Measurements from ENCODE around the gene VHLL. TPM values are rescaled to one million over a fixed set of nuclear protein-coding genes. Genes with fewer than 3 reads are reported as not detected.
"Not testable (repeated sequence)": the region's sequence is repeated elsewhere in the genome, so short reads cannot be mapped to it uniquely, and the experiment has no call there.

Gene VHLL
- total and polyA plus RNA-seq, 3 experiments from 2014 or later = 0.35 TPM; not detected in 2

GRCh38 chr1:156337888-156338179 lies 38.7 kb upstream of the VHLL start:
- no peaks in the 10 kb centered on the region for H3K27me3 ChIP-seq (ENCODE audit: insufficient read depth, low read length, poor library complexity, severe bottlenecking)
- Mint-ChIP-seq H3K36me3 (peaks cover 0 to 40% (median 4%) of the 10 kb centered on the region in 3 donors), H3K9me3 (no peaks in the 10 kb centered on the region), H3K27ac (peak overlapping the region; percentile 91 to 99 (median 98)), H3K27me3 (peaks cover 0 to 3% of the 10 kb centered on the region in 2 donors), H3K4me3 (peak overlapping the region; percentile 90 to 96 (median 94)), H3K4me1 (peaks cover 41 to 47% (median 45%) of the 10 kb centered on the region in 3 donors)
- H3K9me3 ChIP-seq (ENCODE audit: low read length) = no peaks in the 10 kb centered on the region
- ChIA-PET POLR2A (interaction anchor here (0.5 to 0.8 kb wide), 4 partner anchors 11 to 1034 kb away, joined by 3 to 7 read pairs (median 3); no protein-coding TSS in a partner anchor), CTCF (interaction anchor here (0.6 to 0.8 kb wide), 2 partner anchors 48 to 143 kb away, joined by 3 read pairs; no protein-coding TSS in a partner anchor)
- peaks cover 25% of the 10 kb centered on the region for H3K36me3 ChIP-seq (ENCODE audit: insufficient read depth, low read length)
- peak overlapping the region; percentile 89 for H3K4me3 ChIP-seq (ENCODE audit: low read length)
- peaks cover 25% of the 10 kb centered on the region for H3K4me1 ChIP-seq (ENCODE audit: insufficient read depth, low read length)
- peak overlapping the region; percentile 76 for H3K27ac ChIP-seq (ENCODE audit: low read depth, low read length)
- no peak for DNase-seq

- H3K27me3 Mint-ChIP-seq = peaks cover 0 to 3% of the 10 kb centered on the region in 2 donors
- Histone ChIP-seq H3K4me1 (ENCODE audit: insufficient read depth, low read length) (peaks cover 25% of the 10 kb centered on the region), H3K4me3 (ENCODE audit: low read length) (peak overlapping the region; percentile 89), H3K36me3 (ENCODE audit: insufficient read depth, low read length) (peaks cover 30% of the 10 kb centered on the region), H3K27ac (ENCODE audit: low read depth, low read length) (peak overlapping the region; percentile 76), H3K9me3 (ENCODE audit: low read length) (no peaks in the 10 kb centered on the region), H3K27me3 (ENCODE audit: insufficient read depth, low read length, poor library complexity, severe bottlenecking) (no peaks in the 10 kb centered on the region)
- DNase-seq = no peak
- H3K4me3 Mint-ChIP-seq = peak overlapping the region; percentile 90 to 96 (median 94)
- peak overlapping the region; percentile 91 to 99 (median 98) for H3K27ac Mint-ChIP-seq
- H3K4me1 Mint-ChIP-seq = peaks cover 41 to 47% (median 45%) of the 10 kb centered on the region in 3 donors
- ChIA-PET CTCF (interaction anchor here (0.6 kb wide), 1 partner anchor 144 kb away, joined by 3 read pairs; no protein-coding TSS in a partner anchor), POLR2A (interaction anchor here (0.5 to 0.6 kb wide), 2 partner anchors 11 to 20 kb away, joined by 3 to 7 read pairs; no protein-coding TSS in a partner anchor)
- H3K9me3 Mint-ChIP-seq = no peaks in the 10 kb centered on the region
- peaks cover 0 to 45% (median 4%) of the 10 kb centered on the region in 3 donors for H3K36me3 Mint-ChIP-seq
Observed at GRCh38 chr1:156337052-156337887, 38.2 kb upstream of the VHLL start.

GRCh38 chr1:156336242-156336641 lies 37.1 kb upstream of the VHLL start:
- CTCF ChIA-PET = interaction anchor here (1.4 kb wide), 1 partner anchor 16 kb away, joined by 3 read pairs; no protein-coding TSS in a partner anchor
- H3K27me3 Mint-ChIP-seq = peaks cover 0 to 3% of the 10 kb centered on the region in 2 donors
- peaks cover 31% of the 10 kb centered on the region for H3K36me3 ChIP-seq (ENCODE audit: insufficient read depth, low read length)
- peaks cover 41 to 47% (median 45%) of the 10 kb centered on the region in 3 donors for H3K4me1 Mint-ChIP-seq
- H3K27ac Mint-ChIP-seq = peak overlapping the region in 5 of 8 donors; percentile 3 to 94 (median 80)
- no peaks in the 10 kb centered on the region for H3K9me3 ChIP-seq (ENCODE audit: low read length)
- peaks cover 25% of the 10 kb centered on the region for H3K4me1 ChIP-seq (ENCODE audit: insufficient read depth, low read length)
- no peak for DNase-seq
- H3K27me3 ChIP-seq (ENCODE audit: insufficient read depth, low read length, poor library complexity, severe bottlenecking) = no peaks in the 10 kb centered on the region
- POLR2A ChIA-PET = no interaction called here
- peaks cover 0 to 54% (median 4%) of the 10 kb centered on the region in 3 donors for H3K36me3 Mint-ChIP-seq
- no peak overlapping the region for H3K27ac ChIP-seq (ENCODE audit: low read depth, low read length)
- no peaks in the 10 kb centered on the region for H3K9me3 Mint-ChIP-seq
- H3K4me3 ChIP-seq (ENCODE audit: low read length) = no peak overlapping the region
- peak overlapping the region; percentile 90 to 96 (median 94) for H3K4me3 Mint-ChIP-seq

- H3K4me1 Mint-ChIP-seq; H3K27me3 Mint-ChIP-seq; H3K9me3 Mint-ChIP-seq; H3K4me3 Mint-ChIP-seq; H3K4me3 ChIP-seq (ENCODE audit: low read length); H3K9me3 ChIP-seq (ENCODE audit: low read length); POLR2A ChIA-PET; H3K4me1 ChIP-seq (ENCODE audit: insufficient read depth, low read length); H3K27me3 ChIP-seq (ENCODE audit: insufficient read depth, low read length, poor library complexity, severe bottlenecking); DNase-seq; H3K27ac ChIP-seq (ENCODE audit: low read depth, low read length): not testable (repeated sequence)
- CTCF ChIA-PET = interaction anchor here (1.5 kb wide), 1 partner anchor 98 kb away, joined by 4 read pairs; no protein-coding TSS in a partner anchor
- Mint-ChIP-seq H3K27ac (peak overlapping the region in 1 of 8 donors; percentile 78), H3K36me3 (peaks cover 6 to 67% (median 7%) of the 10 kb centered on the region in 3 donors)
- peaks cover 51% of the 10 kb centered on the region for H3K36me3 ChIP-seq (ENCODE audit: insufficient read depth, low read length)
Observed at GRCh38 chr1:156323179-156323578, 24.1 kb upstream of the VHLL start.

- POLR2A ChIA-PET = no interaction called here
- no peaks in the 10 kb centered on the region for H3K9me3 Mint-ChIP-seq
Observed at GRCh38 chr1:156320560-156320959, 21.5 kb upstream of the VHLL start.

GRCh38 chr1:156319664-156320063 lies 20.6 kb upstream of the VHLL start:
- no peak for DNase-seq
- Histone ChIP-seq H3K27ac (ENCODE audit: low read depth, low read length) (no peak overlapping the region), H3K9me3 (ENCODE audit: low read length) (no peaks in the 10 kb centered on the region), H3K27me3 (ENCODE audit: insufficient read depth, low read length, poor library complexity, severe bottlenecking) (no peaks in the 10 kb centered on the region), H3K36me3 (ENCODE audit: insufficient read depth, low read length) (peaks cover 66% of the 10 kb centered on the region), H3K4me1 (ENCODE audit: insufficient read depth, low read length) (no peaks in the 10 kb centered on the region), H3K4me3 (ENCODE audit: low read length) (no peak overlapping the region)
- Mint-ChIP-seq H3K9me3 (no peaks in the 10 kb centered on the region), H3K4me3 (no peak overlapping the region), H3K36me3 (peaks cover 7 to 81% (median 8%) of the 10 kb centered on the region in 3 donors), H3K27me3 (no peaks in the 10 kb centered on the region), H3K4me1 (peaks cover 0 to 2% (median 0%) of the 10 kb centered on the region in 3 donors), H3K27ac (no peak overlapping the region)
- CTCF ChIA-PET = interaction anchor here (0.6 to 1.8 kb wide), 11 partner anchors 9 to 225 kb away, joined by 3 to 5 read pairs (median 3); partner anchors contain the start of gene SMG5
- POLR2A ChIA-PET = no interaction called here

More at GRCh38 chr1:156320560-156320959, 21.5 kb upstream of the VHLL start:
- no peaks in the 10 kb centered on the region for H3K9me3 ChIP-seq (ENCODE audit: low read length)
- Mint-ChIP-seq H3K27ac (peak overlapping the region in 3 of 8 donors; percentile 18 to 54 (median 50)), H3K36me3 (peaks cover 7 to 81% (median 8%) of the 10 kb centered on the region in 3 donors), H3K4me1 (peaks cover 0 to 2% (median 0%) of the 10 kb centered on the region in 3 donors), H3K4me3 (no peak overlapping the region), H3K27me3 (no peaks in the 10 kb centered on the region)
- no peak overlapping the region for H3K27ac ChIP-seq (ENCODE audit: low read depth, low read length)
- H3K27me3 ChIP-seq (ENCODE audit: insufficient read depth, low read length, poor library complexity, severe bottlenecking) = no peaks in the 10 kb centered on the region
- peaks cover 72% of the 10 kb centered on the region for H3K36me3 ChIP-seq (ENCODE audit: insufficient read depth, low read length)
- H3K4me3 ChIP-seq (ENCODE audit: low read length) = no peak overlapping the region
- H3K4me1 ChIP-seq (ENCODE audit: insufficient read depth, low read length) = no peaks in the 10 kb centered on the region
- CTCF ChIA-PET = interaction anchor here (1.4 to 1.5 kb wide), 2 partner anchors 15 to 226 kb away, joined by 3 read pairs; no protein-coding TSS in a partner anchor
- no peak for DNase-seq

- H3K27ac Mint-ChIP-seq = peak overlapping the region in 1 of 8 donors; percentile 9
- H3K36me3 Mint-ChIP-seq = peaks cover 7 to 89% (median 10%) of the 10 kb centered on the region in 3 donors
- H3K27ac ChIP-seq (ENCODE audit: low read depth, low read length) = no peak overlapping the region
- H3K4me1 ChIP-seq (ENCODE audit: insufficient read depth, low read length) = no peaks in the 10 kb centered on the region
- no peaks in the 10 kb centered on the region for H3K9me3 Mint-ChIP-seq
- no peak overlapping the region for H3K4me3 ChIP-seq (ENCODE audit: low read length)
- no peaks in the 10 kb centered on the region for H3K27me3 ChIP-seq (ENCODE audit: insufficient read depth, low read length, poor library complexity, severe bottlenecking)
- peaks cover 51% of the 10 kb centered on the region for H3K36me3 ChIP-seq (ENCODE audit: insufficient read depth, low read length)
- H3K4me1 Mint-ChIP-seq = peaks cover 0 to 2% (median 0%) of the 10 kb centered on the region in 3 donors
- no peaks in the 10 kb centered on the region for H3K27me3 Mint-ChIP-seq
- no peak for DNase-seq
- POLR2A ChIA-PET = interaction anchor here (0.6 kb wide), 1 partner anchor 21 kb away, joined by 3 read pairs; no protein-coding TSS in a partner anchor
- H3K9me3 ChIP-seq (ENCODE audit: low read length) = no peaks in the 10 kb centered on the region
- CTCF ChIA-PET = interaction anchor here (1.0 to 1.5 kb wide), 3 partner anchors 9 to 92 kb away, joined by 3 to 4 read pairs (median 3); no protein-coding TSS in a partner anchor
- H3K4me3 Mint-ChIP-seq = no peak overlapping the region
Observed at GRCh38 chr1:156316909-156317308, 17.8 kb upstream of the VHLL start.
